ENCODE data around the gene MBP.
"Not testable (repeated sequence)": the region's sequence is repeated elsewhere in the genome, so short reads cannot be mapped to it uniquely, and the experiment has no call there.

The MBP gene

GRCh38 chr18:77018650-77019049 is 113.9 kb downstream of the MBP start:
- not testable (repeated sequence) for DNase-seq

- DNase-seq = no peak
These were observed 115.2 kb downstream of the MBP start for GRCh38 chr18:77017355-77017754.

- no peak for DNase-seq
These were observed 115.6 kb downstream of the MBP start for GRCh38 chr18:77016936-77017335.

- no peak for DNase-seq
These were observed 116.5 kb downstream of the MBP start for GRCh38 chr18:77015771-77016710.

- DNase-seq = no peak
These were observed 117.4 kb downstream of the MBP start for GRCh38 chr18:77015169-77015568.

GRCh38 chr18:77014538-77014937 is 118.0 kb downstream of the MBP start:
- DNase-seq = no peak

GRCh38 chr18:77013811-77014521 is 118.6 kb downstream of the MBP start:
- DNase-seq = no peak

- DNase-seq = no peak
These were observed 119.6 kb downstream of the MBP start for GRCh38 chr18:77012806-77013541.

GRCh38 chr18:77012120-77012519 is 120.5 kb downstream of the MBP start:
- DNase-seq = no peak

- no peak for DNase-seq
These were observed 122.9 kb downstream of the MBP start for GRCh38 chr18:77009675-77010074.

GRCh38 chr18:77008576-77009315 is 123.8 kb downstream of the MBP start:
- DNase-seq = no peak

GRCh38 chr18:77008006-77008405 is 124.6 kb downstream of the MBP start:
- no peak for DNase-seq

GRCh38 chr18:77007251-77007650 is 125.3 kb downstream of the MBP start:
- no peak for DNase-seq

GRCh38 chr18:77006305-77007175 is 126.0 kb downstream of the MBP start:
- no peak for DNase-seq

- no peak for DNase-seq
These were observed 126.9 kb downstream of the MBP start for GRCh38 chr18:77005651-77006195.

GRCh38 chr18:77004555-77005380 is 127.8 kb downstream of the MBP start:
- DNase-seq = no peak

- DNase-seq = no peak
These were observed 129.3 kb downstream of the MBP start for GRCh38 chr18:77003316-77003715.

GRCh38 chr18:77002496-77002895 is 130.1 kb downstream of the MBP start:
- no peak for DNase-seq

- DNase-seq = peak; percentile 2
These were observed 130.6 kb downstream of the MBP start for GRCh38 chr18:77001979-77002378.

- no peak for DNase-seq
These were observed 131.5 kb downstream of the MBP start for GRCh38 chr18:77001041-77001440.
